Stimulated activated CD8-positive, alpha-beta memory T cell treated with anti-CD3 and anti-CD28 coated beads, Interleukin-7, amount 100 ng/mL, for 4 hours (primary cell): ENCODE measurements around the gene TRIM14.
"Not testable (repeated sequence)": the region's sequence is repeated elsewhere in the genome, so short reads cannot be mapped to it uniquely, and the experiment has no call there.

ENCODE experiments used
- DNase-seq, 2 donors: peaks; one replicate each; pipeline ENCODE4 v3.0.0-alpha.2; 2020; ENCODE audit warnings: low read depth in 2 of 2

TRIM14 gene

DNA sequence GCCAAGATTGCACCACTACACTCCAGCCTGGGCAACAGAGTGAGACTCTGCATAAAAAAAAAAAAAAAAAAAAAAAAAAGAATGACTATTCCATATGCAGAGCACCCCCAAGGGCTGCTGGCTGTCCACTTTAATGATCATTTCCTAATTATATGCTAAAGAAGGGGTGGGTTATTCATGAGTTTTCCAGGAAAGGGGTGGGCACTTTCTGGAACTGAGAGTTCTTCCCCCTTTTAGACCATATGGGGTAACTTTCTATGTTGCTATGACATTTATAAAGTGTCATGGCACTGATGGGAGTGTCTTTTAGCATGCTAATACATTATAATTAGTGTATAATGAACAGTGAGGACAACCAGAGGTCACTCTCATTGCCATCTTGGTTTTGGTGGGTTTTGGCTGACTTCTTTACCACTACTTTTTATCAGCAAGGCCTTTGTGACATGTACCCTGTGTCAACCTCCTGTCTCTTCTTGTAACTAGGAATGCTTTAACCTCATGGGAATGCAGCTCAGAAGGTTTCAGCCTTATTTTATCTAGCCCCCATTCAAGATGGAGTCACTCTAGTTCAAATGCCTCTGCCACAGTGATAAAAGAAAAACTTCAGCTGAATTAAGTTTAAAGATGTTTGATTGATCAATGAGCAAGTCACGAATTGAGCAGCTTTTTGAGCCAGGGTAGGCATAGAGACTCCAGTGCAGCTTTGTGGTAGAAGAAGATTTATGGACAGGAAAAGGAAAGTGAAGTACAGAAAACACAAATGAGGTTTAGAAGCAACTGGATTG, 69.5 kb downstream of the TRIM14 start:
- no peak for DNase-seq

- no peak for DNase-seq
Measured at GRCh38 chr9:98047002-98047401, 72.0 kb downstream of the TRIM14 start.

- DNase-seq, result no peak
Measured at GRCh38 chr9:98046180-98046543, 72.9 kb downstream of the TRIM14 start.

- peak in 1 of 2 donors; percentile 13 for DNase-seq
Measured at GRCh38 chr9:98045234-98046179, 73.5 kb downstream of the TRIM14 start.

DNA sequence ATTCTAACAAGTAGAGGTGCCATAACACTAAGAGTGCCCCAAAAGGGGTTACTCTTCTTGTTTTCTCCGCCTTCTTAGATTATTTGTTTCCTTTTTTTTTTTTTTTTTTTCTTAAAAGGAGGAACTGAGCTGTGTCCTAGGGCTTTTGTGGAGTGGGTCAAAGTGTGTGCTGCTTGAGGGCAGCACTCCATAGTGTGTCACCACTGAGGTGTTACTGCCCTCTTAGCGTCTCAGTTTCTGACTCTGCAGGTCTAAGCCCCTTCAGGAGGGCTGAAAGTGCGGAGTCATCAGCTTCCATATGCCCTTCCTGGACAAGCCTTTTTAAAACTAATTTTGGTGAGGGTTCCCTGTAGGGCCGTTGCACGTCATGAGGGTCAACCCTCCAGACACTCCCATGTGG, 75.1 kb downstream of the TRIM14 start:
- DNase-seq, result no peak

- no peak for DNase-seq
Measured at GRCh38 chr9:98040212-98040611, 78.8 kb downstream of the TRIM14 start.

- DNase-seq, result no peak
Measured at GRCh38 chr9:98039607-98040017, 79.4 kb downstream of the TRIM14 start.

GRCh38 chr9:98038958-98039357, 80.1 kb downstream of the TRIM14 start:
- no peak for DNase-seq

- DNase-seq, result no peak
Measured at GRCh38 chr9:98037357-98037756, 81.7 kb downstream of the TRIM14 start.

DNA sequence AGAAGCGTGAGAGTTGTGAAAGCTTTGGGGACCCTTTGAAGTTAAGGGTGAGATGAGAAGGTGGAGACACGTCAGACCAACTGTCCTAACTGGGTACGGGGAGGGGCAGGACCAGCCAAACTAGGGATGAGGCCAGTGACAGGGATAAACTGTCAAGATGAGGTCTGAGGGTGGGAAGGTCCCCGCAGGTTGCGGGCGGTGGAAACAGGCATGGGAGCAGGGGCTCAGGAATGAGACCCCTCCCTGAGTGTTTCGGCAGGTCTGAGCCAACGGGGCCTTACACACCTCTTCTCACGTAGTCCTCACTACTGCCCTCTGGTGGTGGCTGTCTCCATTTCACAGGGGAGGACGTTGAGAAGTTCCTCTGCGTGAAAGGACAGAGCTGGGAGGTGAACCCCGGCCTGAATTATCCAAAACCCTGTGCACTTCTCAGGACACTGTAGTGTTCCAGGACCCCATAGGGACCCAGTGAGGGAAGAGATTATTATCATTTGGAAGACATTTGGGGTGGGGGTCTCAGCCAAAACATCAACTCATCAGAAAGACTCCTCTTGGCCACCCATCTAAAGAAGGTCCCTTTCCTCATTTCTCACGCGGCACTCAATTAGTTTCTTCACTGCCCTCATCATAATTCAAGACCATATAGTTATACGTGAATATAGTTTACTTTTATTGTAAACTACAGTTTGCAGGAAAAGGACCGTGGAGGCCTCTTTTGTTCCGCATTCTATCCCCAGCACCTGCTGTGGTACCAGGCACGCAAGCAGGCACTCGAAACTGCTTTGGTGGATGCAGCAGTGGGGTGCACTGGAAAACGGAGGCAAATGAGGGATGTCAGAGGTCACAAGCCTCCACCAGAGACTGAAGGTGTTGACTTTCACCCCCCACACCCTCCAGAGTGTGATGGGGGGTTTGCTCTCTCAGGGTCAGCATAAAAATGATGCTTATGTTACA, 84.2 kb downstream of the TRIM14 start:
- peak; percentile 75 to 87 for DNase-seq

DNA sequence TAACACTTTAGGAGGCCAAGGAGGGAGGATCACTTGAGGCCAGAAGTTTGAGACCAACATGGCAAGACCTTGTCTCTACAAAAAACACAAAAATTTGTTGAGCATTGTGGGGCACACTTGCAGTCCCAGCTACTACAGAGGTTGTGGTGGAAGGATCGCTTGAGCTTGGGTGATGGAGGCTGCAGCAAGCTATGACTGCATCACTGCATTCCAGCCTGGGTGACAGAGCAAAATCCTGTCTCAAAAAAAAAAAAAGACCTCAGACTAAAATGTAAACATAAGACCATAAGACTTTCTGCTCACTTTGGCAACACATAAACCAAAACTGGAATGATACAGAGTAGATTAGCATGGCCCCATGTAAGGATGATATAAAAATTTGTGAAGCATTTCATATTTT, 87.1 kb downstream of the TRIM14 start:
- DNase-seq, result no peak

- DNase-seq, result no peak
Measured at GRCh38 chr9:98031169-98031568, 87.9 kb downstream of the TRIM14 start.

DNA sequence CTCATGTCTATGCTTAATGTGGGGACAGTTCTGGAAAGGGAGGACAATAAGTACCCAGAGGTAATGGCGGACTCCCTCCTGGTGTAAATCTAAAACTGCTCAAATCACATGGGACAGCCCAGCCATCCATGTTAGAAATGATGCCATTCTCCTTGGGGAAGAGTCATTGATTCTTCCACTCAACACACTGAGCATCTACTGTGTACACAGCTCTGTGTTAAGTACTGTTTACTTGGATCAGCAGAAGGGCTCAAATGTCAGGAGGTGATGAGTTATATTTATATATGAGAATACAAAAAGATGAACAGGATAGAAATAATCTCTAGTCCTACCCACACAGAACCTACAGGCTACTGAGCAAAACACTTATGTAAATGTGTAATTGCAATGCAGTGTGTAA, 94.3 kb downstream of the TRIM14 start:
- no peak for DNase-seq

GRCh38 chr9:98022447-98022846, 96.6 kb downstream of the TRIM14 start:
- no peak for DNase-seq

- DNase-seq, result no peak
Measured at GRCh38 chr9:98021306-98022040, 97.5 kb downstream of the TRIM14 start.

DNA sequence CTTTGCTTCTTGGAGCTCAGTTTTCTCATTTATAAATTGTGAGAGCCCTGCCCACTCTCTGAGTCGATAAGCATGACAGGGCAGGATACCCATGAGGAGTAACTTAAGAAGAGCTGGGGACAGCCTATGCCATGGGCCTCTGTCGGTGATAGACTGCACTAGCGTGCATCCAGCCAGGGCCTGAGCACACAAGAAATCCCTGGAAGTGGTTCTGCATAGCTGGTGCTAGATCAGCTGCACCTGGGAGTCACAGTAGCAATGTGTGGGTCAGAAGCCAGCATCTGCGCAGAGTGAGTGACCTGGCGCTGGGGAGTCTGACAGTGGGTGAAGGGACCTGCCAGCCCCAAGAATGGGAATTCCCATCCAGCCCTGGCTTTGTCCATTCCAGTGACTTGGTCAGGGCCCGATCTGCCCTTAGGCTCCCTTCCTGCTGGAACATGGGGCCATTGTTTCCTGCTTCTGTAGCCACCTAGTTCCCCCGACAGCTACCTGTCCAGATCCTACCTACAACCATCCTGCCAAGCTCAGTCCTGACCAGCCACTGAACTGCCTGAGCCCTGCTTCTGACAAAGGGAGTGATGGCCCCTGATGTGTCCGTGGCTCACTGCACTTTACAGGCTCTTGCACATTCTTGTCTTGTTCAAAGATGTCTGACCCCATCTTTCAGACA, 98.4 kb downstream of the TRIM14 start:
- no peak for DNase-seq

GRCh38 chr9:98019869-98020268, 99.2 kb downstream of the TRIM14 start:
- not testable (repeated sequence) for DNase-seq
